ENCODE data around the gene IGIP.

Gene IGIP

DNA sequence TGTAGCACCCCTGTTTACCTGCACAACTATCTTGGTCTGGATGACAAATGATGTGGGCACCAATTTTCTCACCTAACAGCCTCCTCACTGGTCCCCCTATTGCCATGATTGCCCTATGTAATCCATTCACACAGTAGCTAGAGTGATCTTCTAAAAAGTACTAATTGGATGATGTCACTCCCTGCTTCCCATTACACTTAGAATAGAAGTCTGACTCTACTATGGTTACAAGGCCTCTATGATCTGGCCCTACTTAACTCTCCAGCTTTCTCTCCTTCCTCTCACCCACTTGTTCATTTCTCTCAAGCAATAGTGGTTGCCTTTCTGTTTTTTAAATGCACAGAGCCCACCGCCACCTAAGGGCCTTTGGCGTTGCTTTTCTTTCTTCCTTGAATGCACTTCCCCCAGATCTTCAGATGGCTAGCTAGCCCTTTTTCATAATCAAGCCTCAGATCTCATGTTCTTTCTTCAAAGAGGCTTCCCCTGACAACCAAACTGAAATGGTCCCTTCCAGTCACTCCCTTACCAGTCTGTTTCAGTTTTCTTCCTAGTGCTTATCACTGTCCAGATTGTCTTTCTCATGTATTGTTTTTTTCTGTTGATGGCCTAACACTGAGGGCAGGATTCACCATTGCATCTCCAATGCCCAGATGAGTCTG, 8.7 kb downstream of the IGIP start:
- no peak for TF ChIP-seq TAF1 (IDR thresholded peaks at IDR 0.05; ENCODE audit: low read depth)

GRCh38 chr5:140135127-140135526, 9.4 kb downstream of the IGIP start:
- TF ChIP-seq TCF12 (IDR thresholded peaks at IDR 0.05; ENCODE audit: low read depth), result no peak
- TF ChIP-seq USF1 (IDR thresholded peaks at IDR 0.05), result no peak
- no peak for TF ChIP-seq ZBTB7A (IDR thresholded peaks at IDR 0.05; ENCODE audit: low read depth)
- no peak for TF ChIP-seq REST (IDR thresholded peaks at IDR 0.05; ENCODE audit: low read depth)
- no peak for TF ChIP-seq CEBPB (IDR thresholded peaks at IDR 0.05)
- TF ChIP-seq RAD21 (IDR thresholded peaks at IDR 0.05; ENCODE audit: low read depth), result no peak
- no peak for TF ChIP-seq YY1 (IDR thresholded peaks at IDR 0.05; ENCODE audit: low read depth)
- TF ChIP-seq TEAD4 (IDR thresholded peaks at IDR 0.05), result no peak
- no peak for TF ChIP-seq EGR1 (IDR thresholded peaks at IDR 0.05)
- no peak for TF ChIP-seq EP300 (IDR thresholded peaks at IDR 0.05; ENCODE audit: borderline replicate concordance)
- no peak for TF ChIP-seq FOXM1 (IDR thresholded peaks at IDR 0.05; ENCODE audit: borderline replicate concordance, low read depth)
- TF ChIP-seq CREB1 (IDR thresholded peaks at IDR 0.05; ENCODE audit: low read depth), result no peak
- no peak for TF ChIP-seq NFIC (IDR thresholded peaks at IDR 0.05)
- no peak for TF ChIP-seq TAF1 (IDR thresholded peaks at IDR 0.05; ENCODE audit: low read depth)
- no peak for TF ChIP-seq MAX (IDR thresholded peaks at IDR 0.05)

GRCh38 chr5:140136624-140137023, 10.9 kb downstream of the IGIP start:
- no peak for TF ChIP-seq EGR1 (IDR thresholded peaks at IDR 0.05)
- no peak for TF ChIP-seq NFIC (IDR thresholded peaks at IDR 0.05)
- no peak for TF ChIP-seq CREB1 (IDR thresholded peaks at IDR 0.05; ENCODE audit: low read depth)

DNA sequence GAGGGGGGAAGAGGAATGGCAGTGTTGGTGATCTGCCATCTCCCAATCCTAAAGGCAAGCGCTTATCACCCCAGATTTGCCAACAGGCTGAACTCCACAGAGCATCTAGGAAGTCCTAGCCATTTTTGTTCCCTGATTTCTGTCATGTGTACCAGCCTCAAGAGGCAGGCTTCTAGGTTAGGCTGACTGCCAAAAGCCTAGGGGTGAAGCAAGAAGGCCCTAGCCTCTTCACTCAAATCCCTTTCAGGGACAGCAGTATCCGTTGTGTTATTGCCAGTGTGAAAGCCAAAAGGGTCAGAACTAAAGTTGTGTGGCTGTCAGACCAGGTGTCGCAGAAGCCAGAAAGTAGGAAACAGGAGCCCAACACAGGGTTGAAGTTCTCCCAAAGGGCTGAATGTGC, 14.7 kb downstream of the IGIP start:
- TF ChIP-seq EP300 (IDR thresholded peaks at IDR 0.05; ENCODE audit: borderline replicate concordance) (no peak), NFIC (IDR thresholded peaks at IDR 0.05) (no peak), MAX (IDR thresholded peaks at IDR 0.05) (no peak), REST (IDR thresholded peaks at IDR 0.05; ENCODE audit: low read depth) (no peak), YY1 (IDR thresholded peaks at IDR 0.05; ENCODE audit: low read depth) (no peak), CEBPB (IDR thresholded peaks at IDR 0.05) (no peak), FOXM1 (IDR thresholded peaks at IDR 0.05; ENCODE audit: borderline replicate concordance, low read depth) (no peak), RAD21 (IDR thresholded peaks at IDR 0.05; ENCODE audit: low read depth) (no peak), USF1 (IDR thresholded peaks at IDR 0.05) (no peak), TCF12 (IDR thresholded peaks at IDR 0.05; ENCODE audit: low read depth) (no peak), EGR1 (IDR thresholded peaks at IDR 0.05) (no peak), ZBTB7A (IDR thresholded peaks at IDR 0.05; ENCODE audit: low read depth) (no peak), TEAD4 (IDR thresholded peaks at IDR 0.05) (no peak), TAF1 (IDR thresholded peaks at IDR 0.05; ENCODE audit: low read depth) (no peak), CREB1 (IDR thresholded peaks at IDR 0.05; ENCODE audit: low read depth) (no peak)

- TF ChIP-seq EGR1 (IDR thresholded peaks at IDR 0.05) (no peak), YY1 (IDR thresholded peaks at IDR 0.05; ENCODE audit: low read depth) (no peak), CEBPB (IDR thresholded peaks at IDR 0.05) (no peak), RAD21 (IDR thresholded peaks at IDR 0.05; ENCODE audit: low read depth) (no peak), FOXM1 (IDR thresholded peaks at IDR 0.05; ENCODE audit: borderline replicate concordance, low read depth) (no peak), TEAD4 (IDR thresholded peaks at IDR 0.05) (no peak), EP300 (IDR thresholded peaks at IDR 0.05; ENCODE audit: borderline replicate concordance) (no peak)
Observed at GRCh38 chr5:140141241-140141640, 15.5 kb downstream of the IGIP start.

- TF ChIP-seq NFIC (IDR thresholded peaks at IDR 0.05) (no peak), EP300 (IDR thresholded peaks at IDR 0.05; ENCODE audit: borderline replicate concordance) (no peak), TEAD4 (IDR thresholded peaks at IDR 0.05) (no peak), REST (IDR thresholded peaks at IDR 0.05; ENCODE audit: low read depth) (no peak), FOXM1 (IDR thresholded peaks at IDR 0.05; ENCODE audit: borderline replicate concordance, low read depth) (no peak), MAX (IDR thresholded peaks at IDR 0.05) (no peak), EGR1 (IDR thresholded peaks at IDR 0.05) (no peak), RAD21 (IDR thresholded peaks at IDR 0.05; ENCODE audit: low read depth) (no peak), TCF12 (IDR thresholded peaks at IDR 0.05; ENCODE audit: low read depth) (no peak), CREB1 (IDR thresholded peaks at IDR 0.05; ENCODE audit: low read depth) (no peak), USF1 (IDR thresholded peaks at IDR 0.05) (no peak), YY1 (IDR thresholded peaks at IDR 0.05; ENCODE audit: low read depth) (no peak), CEBPB (IDR thresholded peaks at IDR 0.05) (no peak), TAF1 (IDR thresholded peaks at IDR 0.05; ENCODE audit: low read depth) (no peak), ZBTB7A (IDR thresholded peaks at IDR 0.05; ENCODE audit: low read depth) (no peak)
Observed at GRCh38 chr5:140142246-140142645, 16.5 kb downstream of the IGIP start.

All from Ishikawa (cell line).